DMS 273 treated with DMSO at 0.1 percent for 48 hours (cell line): ENCODE results near the gene LRRC49.
A peak's percentile ranks its signal among the peaks of the same experiment; 100 is the strongest.
"Not testable (repeated sequence)": the region's sequence is repeated elsewhere in the genome, so short reads cannot be mapped to it uniquely, and the experiment has no call there.

Experiments used
- DNase-seq: peaks from one replicate; lab custom pipeline; 2025; lab: John Stamatoyannopoulos, UW

Gene LRRC49

DNA sequence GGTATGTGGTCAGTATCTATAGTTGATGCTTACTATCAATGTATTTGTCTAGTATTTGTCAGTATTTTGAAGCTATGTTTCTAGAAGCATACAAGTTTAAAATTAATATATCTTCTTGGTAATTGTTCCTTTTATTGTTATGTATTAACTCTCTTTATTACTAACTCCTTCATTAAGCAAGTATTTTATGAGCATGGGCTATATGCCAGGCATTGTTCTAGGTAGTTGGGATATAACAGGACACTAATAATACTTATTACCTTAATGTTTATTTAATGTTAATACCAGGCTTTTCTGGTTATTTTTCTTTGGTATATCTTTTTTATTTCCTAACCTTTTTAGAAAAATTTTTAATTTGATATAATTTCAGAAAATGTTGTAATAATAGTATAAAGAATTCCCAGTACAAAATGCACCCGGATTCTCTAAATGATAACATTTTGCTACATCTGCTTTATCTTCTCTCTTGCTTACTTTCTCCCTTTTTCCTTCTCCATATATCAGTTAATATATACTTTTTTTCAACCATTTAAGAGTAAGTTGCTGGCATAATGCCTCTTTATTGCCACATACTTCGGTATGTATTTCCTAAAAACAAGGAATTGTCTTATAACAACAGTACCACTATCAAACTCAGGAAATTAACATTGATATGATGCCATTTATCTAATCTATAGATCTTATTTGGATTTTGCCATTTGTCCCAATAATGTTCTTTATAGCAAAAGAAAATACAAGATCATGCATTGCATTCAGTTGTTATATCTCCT, 30.9 kb downstream of the LRRC49 start:
- no peak for DNase-seq

DNA sequence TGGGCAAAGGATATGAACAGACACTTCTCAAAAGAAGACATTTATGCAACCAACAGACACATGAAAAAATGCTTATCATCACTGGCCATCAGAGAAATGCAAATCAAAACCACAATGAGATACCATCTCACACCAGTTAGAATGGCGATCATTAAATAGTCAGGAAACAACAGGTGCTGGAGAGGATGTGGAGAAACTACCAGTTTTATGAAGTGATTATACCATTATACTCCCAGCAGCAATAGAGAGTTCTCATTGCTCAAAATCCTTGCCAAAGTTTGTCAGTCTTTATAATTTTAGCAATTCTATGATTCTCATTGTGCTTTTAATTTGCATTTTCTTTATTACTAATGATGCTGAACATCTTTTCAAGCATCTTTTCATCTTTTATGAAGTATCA, 34.3 kb downstream of the LRRC49 start:
- not testable (repeated sequence) for DNase-seq

DNA sequence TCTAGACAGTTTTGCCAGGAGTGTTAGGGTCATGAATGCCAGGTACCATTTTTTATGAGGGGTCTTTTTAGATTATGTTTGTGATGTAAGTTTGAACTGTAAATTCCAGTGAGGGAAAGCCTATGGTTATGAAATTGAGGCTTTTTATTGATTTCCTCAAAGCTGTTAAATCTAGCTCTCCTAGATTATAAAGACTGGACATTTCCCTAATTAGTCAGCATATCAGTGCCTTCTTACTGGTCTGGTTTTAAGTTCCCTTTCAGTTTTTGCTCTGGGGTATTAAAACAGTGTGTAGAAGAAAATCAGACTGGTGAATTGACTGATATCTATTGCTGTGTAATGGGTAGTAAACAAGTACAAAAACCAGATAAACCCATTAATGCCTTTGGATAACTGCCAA, 39.2 kb downstream of the LRRC49 start:
- no peak for DNase-seq

GRCh38 chr15:70932397-70932796, 39.8 kb downstream of the LRRC49 start:
- no peak for DNase-seq

DNA sequence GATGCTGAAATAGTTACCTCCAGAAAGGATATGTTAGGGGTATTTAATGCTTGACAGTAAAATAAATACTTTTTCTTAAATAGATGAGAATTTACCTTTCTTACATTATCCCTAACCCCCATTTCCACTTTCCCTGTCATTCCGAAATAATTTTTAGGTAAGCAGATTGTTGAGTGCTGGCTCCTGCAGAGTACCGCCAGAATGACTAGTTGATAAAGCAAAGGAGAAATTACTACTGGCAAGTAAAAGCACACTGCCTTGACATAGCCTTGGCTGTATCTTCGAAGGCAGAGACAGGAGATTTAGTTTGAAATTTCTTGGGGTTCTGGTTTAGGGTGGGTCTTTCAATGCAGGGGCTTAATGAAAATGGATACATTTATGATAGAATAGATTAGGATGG, 40.8 kb downstream of the LRRC49 start:
- no peak for DNase-seq

GRCh38 chr15:70935631-70936030, 43.0 kb downstream of the LRRC49 start:
- no peak for DNase-seq

DNA sequence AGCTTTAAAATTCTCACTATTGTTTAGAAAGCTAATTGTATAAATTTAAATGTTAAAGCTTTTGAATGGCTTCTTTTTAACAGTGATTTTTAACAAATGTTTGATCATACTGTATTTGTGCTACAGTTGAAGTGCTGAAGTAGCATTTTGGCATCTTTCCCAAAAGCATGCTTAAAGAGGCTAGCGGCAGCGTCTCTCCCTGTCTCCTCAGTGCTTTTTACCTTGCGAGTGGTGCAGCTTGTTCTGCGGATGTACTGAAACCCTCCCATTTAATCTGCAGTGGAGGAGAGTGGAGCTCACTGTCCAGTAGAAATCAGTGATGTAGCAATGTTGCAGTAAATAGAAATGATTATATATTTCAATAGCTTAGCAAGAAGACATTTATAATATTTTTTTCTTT, 43.7 kb downstream of the LRRC49 start:
- DNase-seq = no peak

DNA sequence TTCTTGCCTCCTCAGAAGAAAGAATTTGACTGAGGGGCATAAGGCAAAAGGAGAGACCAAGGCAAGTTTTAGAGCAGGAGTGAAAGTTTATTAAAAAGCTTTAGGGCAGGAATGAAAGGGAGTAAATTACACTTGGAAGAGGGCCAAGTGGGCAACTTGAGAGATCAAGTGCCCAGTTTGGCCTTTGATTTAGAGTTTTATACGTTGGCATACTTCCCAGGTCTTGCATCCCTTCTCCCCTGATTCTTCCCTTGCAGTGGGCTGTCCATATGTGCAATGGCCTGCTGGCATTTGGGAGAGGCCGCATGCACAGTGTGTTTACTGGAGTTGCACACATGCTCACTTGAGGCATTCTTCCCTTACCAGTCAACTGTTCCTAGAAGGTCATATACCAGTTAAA, 50.7 kb downstream of the LRRC49 start:
- peak; percentile 75 for DNase-seq

DNA sequence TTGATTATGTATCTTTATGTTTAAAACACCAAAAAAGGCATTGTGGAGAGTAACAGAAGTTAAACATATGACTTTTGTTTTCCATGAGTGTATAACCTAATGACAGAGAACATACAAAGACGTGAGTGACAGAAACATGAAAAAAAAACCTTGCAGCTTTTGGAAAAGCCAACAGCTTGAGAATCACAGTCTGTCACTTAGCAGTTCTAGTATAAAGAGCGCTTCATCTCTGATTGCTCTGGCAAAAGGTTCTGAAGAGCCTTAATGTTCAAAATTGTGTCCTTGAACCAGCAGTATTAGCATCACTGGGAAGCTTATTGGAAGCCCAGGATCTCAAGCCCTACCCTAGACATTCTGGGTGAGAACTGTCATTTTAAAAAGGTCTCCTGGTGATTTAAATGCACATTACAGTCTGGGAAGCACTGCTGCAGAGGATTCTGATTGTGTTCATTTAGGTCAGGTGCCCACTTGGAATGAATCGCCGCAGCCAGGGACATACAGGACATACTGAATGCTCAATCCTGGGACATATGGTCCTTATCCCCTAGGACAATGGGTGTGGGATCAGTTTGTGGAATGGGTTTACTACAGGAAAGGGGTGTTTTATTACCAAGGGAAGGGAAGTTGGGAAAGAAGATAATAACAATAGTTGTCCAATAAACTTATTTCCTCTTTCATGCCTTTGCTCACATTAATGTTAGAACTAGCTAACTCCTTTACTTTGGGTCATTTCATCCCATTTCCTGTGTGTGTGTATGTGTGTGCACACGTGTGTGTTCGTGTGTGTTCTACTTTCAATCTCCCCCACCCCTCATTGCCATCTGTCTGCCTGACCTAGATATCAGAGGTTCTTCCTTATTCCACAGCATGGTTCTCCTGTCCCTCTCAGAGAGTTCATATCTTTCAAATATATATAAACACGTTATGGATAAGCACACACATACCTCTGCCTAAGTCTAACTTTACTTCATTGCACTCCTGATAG, 55.0 kb downstream of the LRRC49 start:
- DNase-seq = no peak

- no peak for DNase-seq
These were observed 58.3 kb downstream of the LRRC49 start for GRCh38 chr15:70950953-70951352.

GRCh38 chr15:70954171-70954570, 61.5 kb downstream of the LRRC49 start:
- no peak for DNase-seq

DNA sequence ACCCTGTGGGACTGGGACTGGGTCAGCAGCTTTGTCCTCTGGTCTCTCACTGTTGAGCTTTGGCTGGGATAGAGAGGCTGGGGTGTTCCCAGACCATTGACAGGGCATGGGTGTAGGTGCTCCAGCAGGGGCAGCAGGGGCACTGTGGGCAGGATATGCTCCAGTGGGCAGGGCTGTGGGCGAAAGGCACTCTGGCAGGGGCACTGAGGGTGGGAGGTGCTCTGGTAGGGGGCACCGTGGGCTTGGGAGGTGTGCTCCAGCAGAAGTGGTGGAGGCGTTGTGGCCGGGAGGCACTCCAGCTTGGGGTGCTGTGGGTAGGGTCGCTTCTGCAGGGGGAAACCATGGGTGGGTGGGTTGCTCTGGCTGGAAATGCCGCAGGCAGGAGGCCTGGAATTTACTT, 62.1 kb downstream of the LRRC49 start:
- no peak for DNase-seq

GRCh38 chr15:70955151-70955550, 62.5 kb downstream of the LRRC49 start:
- no peak for DNase-seq

GRCh38 chr15:70956201-70956995, 63.8 kb downstream of the LRRC49 start:
- no peak for DNase-seq

GRCh38 chr15:70962084-70962483, 69.5 kb downstream of the LRRC49 start:
- DNase-seq = no peak

GRCh38 chr15:70963199-70963598, 70.6 kb downstream of the LRRC49 start:
- DNase-seq = no peak

DNA sequence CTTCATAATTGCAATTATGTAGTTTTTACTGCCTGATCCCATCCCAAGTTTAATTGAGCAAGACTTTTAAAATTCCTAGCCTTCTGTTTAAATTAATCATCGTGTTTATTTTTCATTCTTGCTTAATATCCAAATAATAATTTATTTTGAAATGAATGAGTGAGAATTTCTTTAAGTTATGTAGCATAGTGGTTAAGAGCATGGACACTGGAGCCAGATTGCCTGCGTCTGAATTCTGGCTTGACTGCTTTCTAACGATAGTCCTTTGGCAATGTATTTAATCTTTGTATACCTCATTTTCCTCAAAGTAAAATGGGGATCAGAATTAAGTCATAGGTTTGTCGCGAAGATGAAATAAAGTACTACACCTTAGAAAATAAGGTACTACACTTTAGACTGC, 71.4 kb downstream of the LRRC49 start:
- no peak for DNase-seq

- no peak for DNase-seq
These were observed 72.1 kb downstream of the LRRC49 start for GRCh38 chr15:70964686-70965085.

DNA sequence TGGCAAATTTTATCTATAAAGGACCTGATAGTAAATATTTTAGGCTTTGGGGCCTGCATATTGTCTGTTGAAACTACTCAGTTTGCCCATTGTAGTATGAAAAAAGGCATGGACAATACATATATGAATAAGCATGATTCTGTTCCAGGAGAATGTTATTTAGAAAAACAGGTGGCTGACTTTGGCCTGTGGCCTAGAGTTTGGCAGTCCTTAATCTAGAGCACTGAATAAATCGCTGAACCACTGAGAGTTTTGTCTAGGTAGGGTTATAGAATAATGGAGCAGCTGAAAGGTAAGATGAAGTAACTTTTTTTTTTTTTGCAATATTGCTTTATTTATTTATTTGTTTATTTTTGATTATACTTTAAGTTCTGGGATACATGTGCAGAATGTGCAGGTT, 75.0 kb downstream of the LRRC49 start:
- no peak for DNase-seq

- peak; percentile 1 for DNase-seq
These were observed 81.6 kb downstream of the LRRC49 start for GRCh38 chr15:70974004-70974832.

DNA sequence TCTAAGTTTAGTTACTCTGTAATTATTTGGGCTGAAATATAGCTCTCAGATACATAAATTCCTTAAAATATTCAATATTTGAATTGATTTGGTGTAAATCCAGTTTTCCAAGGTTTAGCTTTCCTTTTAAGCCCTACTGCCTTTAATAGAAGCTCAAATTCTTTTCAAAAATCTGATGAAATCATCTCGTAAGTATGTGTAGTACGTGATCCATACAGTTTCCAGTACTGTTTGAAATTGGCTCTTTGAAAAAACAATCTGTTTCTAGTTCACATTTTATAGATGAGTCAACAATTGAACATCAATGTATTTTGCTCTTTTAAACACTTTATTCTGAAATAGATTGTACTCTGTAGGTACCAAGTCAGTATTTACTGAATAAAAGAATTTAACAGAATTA, 84.2 kb downstream of the LRRC49 start:
- DNase-seq = no peak
